Measurements from ENCODE around the gene ELP4.
"Not testable (repeated sequence)": the region's sequence is repeated elsewhere in the genome, so short reads cannot be mapped to it uniquely, and the experiment has no call there.

ELP4 gene

GRCh38 chr11:31558001-31558400 is 48.4 kb downstream of the ELP4 start:
- no peak for DNase-seq

DNA sequence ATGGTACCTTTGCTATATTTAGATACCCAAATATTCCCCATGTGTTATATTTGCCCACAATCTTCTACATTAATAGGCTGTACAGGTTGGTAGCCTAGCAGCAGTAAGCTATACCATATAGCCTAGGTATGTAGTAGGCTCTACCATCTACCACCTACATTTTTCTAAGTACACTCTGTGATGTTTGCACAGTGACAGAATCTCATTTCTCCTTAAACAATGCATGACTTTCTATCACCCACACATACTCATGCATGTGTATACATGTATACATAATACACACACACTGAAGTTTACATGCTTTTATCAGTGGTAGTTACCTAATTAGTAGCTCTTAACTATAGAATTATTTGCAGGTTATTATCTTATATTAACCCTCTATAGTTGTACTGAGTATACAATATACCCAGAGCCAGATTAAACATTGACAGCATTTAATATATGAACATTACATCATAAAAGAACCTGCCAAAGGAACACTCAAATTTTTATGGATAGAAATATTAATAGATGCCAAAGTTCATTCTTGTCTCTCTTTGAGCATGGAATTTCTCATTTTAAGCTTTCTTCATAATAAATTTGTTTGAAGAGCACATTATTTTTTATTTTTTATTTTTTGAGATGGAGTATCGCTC is 51.4 kb downstream of the ELP4 start:
- DNase-seq, result no peak

DNA sequence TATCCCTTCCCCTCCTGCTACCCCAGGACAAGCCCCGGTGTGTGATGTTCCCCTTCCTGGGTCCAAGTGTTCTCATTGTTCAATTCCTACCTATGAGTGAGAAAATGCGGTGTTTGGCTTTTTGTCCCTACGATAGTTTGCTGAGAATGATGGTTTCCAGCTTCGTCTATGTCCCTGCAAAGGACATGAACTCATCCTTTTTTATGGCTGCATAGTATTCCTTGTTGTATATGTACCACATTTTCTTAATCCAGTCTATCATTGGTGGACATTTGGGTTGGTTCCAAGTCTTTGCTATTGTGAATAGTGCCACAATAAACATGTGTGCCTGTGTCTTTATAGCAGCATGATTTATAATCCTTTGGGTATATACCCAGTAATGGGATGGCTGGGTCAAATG is 55.0 kb downstream of the ELP4 start:
- DNase-seq, result not testable (repeated sequence)

GRCh38 chr11:31574133-31574532 is 64.6 kb downstream of the ELP4 start:
- DNase-seq, result not testable (repeated sequence)

DNA sequence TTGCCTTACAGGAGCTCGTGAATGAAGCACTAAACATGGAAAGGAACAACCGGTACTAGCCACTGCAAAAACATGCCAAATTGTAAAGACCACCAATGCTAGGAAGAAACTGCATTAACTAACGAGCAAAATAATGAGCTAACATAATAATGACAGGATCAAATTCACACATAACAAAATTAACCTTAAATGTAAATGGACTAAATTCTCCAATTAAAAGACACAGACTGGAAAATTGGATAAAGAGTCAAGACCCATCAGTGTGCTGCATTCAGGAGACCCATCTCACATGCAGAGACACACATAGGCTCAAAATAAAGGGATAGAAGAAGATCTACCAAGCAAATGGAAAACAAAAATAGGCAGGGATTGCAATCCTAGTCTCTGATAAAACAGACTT is 66.2 kb downstream of the ELP4 start:
- not testable (repeated sequence) for DNase-seq

- not testable (repeated sequence) for DNase-seq
Measured at GRCh38 chr11:31579412-31579811, 69.8 kb downstream of the ELP4 start.

- DNase-seq, result no peak
Measured at GRCh38 chr11:31582697-31583096, 73.1 kb downstream of the ELP4 start.

GRCh38 chr11:31598454-31598853 is 88.9 kb downstream of the ELP4 start:
- DNase-seq, result no peak

GRCh38 chr11:31601635-31602282 is 92.2 kb downstream of the ELP4 start:
- DNase-seq, result no peak

GRCh38 chr11:31606893-31607292 is 97.3 kb downstream of the ELP4 start:
- no peak for DNase-seq

DNA sequence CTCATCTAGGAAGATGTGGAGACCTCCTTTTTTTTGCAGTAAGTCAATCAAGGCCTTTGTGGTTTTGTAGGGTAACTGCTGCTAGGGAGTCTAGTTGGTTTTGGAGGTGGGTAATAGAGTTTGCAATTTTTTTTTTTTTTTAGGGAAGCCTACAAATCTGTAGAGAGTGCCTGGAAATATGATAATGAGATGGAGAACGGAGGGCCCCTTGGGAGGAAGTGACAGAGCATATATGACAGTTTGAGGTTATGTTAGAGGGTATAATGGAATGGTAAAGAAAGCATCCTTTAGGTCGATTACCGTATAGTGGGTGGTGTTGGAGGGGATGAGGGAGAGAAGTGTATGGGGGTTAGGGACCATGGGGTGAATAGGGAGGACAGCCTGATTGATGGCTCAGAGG is 98.3 kb downstream of the ELP4 start:
- no peak for DNase-seq

GRCh38 chr11:31608995-31609394 is 99.4 kb downstream of the ELP4 start:
- DNase-seq, result no peak

GRCh38 chr11:31610544-31610943 is 101.0 kb downstream of the ELP4 start:
- DNase-seq, result no peak

DNA sequence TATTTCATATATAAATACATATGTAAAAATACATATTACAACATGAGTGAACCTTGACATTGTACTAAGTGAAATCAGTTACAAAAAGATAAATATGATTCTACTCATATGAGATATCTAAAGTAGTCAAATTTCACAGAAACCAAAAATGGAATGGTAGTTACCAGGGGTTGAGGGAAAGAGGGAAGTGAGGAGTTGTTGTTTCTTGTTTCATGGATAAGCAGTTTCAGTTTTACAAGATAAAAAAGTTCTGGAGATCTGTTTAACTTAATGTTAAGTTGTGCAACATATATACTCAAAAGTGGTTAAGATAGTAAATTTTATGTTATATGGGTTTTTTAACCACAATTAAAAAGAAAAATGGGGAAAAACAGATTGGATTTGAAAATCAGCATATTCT is 107.7 kb downstream of the ELP4 start:
- no peak for DNase-seq

DNA sequence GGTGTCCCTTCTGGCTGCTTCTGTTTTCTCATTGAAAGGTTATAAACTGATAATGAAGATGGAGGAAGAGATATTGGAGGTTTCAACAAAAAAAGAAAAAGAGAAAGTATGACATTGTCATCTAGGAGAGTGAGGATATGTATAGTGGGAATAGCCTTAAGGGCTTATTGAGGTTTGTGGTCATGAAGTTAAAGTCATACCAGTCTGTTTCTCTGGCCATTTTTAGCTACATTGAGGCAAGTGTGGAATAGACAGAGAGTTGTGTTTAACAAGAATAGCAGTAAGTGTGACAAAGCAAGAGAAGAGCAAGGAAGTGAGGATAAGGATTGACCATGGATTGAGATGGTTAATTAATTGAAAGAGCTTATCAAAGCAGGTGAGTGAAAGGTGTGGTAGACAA is 110.4 kb downstream of the ELP4 start:
- no peak for DNase-seq

DNA sequence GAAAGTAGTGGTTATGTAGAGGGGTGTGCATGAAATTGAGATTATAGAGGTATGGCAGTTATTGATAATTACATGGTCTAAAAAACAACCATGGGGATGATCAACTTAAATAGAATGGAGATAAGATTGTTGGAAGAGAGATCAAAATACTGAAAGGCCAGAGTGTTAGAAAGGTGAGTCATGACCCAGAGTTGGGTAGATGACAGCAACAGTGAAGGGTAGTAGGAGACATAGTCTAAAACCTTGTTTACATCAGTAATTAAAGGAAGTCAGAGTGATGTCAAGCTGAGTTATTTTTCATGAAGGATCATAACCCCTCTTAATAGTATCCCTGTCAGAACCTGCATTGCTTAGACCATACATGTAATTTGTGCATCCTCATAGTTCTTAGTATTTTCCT is 110.9 kb downstream of the ELP4 start:
- DNase-seq, result no peak

DNA sequence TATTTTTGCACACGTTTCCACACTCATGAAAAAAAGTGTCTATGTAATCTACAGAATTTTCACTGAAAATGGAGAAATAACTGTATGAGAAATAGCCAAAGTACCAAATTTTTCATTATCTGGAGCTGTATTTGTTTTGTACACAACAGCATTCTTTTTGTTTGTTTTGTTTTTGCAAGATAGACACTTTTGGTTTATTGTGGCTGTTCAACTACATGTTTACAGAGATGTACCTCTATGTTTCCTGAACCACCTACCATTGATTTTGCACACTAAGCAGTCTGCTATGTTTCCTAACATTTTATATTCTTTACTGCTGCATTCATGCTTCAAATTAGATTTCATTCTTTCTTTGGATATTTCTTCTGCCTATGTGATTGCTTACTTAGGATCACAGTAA is 116.3 kb downstream of the ELP4 start:
- DNase-seq, result no peak

- DNase-seq, result no peak
Measured at GRCh38 chr11:31628111-31628510, 118.5 kb downstream of the ELP4 start.

DNA sequence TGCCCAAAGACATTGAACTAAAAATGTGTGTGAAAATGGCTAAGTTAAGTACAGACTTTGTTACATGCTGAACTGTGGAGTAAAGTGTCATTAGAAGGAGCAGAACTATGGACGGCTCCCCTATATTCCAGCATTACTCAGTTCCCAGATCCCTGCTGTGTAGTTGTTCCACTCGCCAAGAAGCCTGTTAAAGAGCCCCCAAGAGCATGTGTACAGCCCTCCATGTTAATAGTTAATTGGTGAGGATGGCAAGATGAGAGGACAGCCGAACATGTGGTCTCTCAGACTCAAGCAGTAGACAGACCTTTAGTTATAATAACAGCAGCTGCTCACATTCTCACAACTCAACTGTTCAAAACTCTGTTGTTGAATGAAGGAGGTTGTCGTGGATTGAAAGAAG is 127.4 kb downstream of the ELP4 start:
- no peak for DNase-seq

- DNase-seq, result no peak
Measured at GRCh38 chr11:31640611-31641010, 131.0 kb downstream of the ELP4 start.

GRCh38 chr11:31641477-31642062 is 132.0 kb downstream of the ELP4 start:
- DNase-seq, result peak; percentile 41

DNA sequence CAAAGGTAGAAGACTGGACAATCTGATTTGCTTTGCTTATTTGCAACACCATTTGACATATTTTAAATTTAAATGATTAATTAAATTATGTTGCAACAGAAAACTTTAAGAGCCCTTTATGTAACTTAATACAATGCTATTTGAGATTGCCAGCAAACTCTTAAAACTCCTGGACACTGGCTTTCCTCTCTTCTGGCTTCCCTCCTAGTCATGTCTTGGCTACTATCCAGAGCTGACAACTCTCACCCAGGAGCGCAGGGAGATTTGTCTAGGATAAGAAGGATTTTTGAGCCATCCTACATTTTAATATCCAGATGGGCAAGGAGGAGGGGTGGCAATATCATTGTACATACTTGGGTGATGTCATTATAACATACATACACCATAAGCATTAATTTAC is 134.3 kb downstream of the ELP4 start:
- DNase-seq, result peak; percentile 84

DNA sequence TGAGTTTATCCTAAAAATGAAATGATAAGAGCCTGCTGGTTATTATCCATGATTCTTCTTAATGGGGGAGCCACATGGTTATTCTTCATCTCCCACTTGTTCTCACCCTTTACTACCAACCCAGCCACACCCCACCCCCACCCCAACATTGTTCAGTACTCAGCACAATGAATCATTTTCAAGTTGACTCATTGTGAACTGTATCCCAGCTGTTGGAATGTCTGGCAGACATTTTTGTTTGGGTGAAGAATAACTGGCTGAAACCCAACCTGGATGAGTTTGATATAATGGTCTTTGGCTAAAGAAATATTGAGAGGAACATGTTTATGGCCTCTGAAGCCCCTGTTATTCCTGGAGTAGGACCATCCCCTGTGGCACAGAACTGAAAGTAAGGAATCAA is 136.2 kb downstream of the ELP4 start:
- peak; percentile 96 for DNase-seq

GRCh38 chr11:31646216-31646615 is 136.6 kb downstream of the ELP4 start:
- peak; percentile 36 for DNase-seq

Measured in fibroblast of upper back skin (primary cell).